Nephron progenitor cell (in vitro differentiated cells): ENCODE measurements around the gene CELSR2.

Source experiments
- DNase-seq: peaks from one replicate; pipeline ENCODE4 v3.0.0; 2021
- H3K27ac Mint-ChIP-seq: 2 replicates; pipeline ENCODE4 v1.8.0; 2021; ENCODE audit warnings: mild to moderate bottlenecking, moderate library complexity, mixed read lengths
- H3K27me3 Mint-ChIP-seq: 2 replicates; pipeline ENCODE4 v1.8.0; 2021; ENCODE audit warnings: mild to moderate bottlenecking, low read depth, mixed read lengths; ENCODE audit not compliant: poor library complexity
- H3K36me3 Mint-ChIP-seq: 2 replicates; pipeline ENCODE4 v1.8.0; 2021; ENCODE audit warnings: low read depth, mixed read lengths
- H3K4me1 Mint-ChIP-seq: 2 replicates; pipeline ENCODE4 v1.8.0; 2021; ENCODE audit warnings: mixed read lengths
- H3K4me3 Mint-ChIP-seq: 2 replicates; pipeline ENCODE4 v1.8.0; 2021; ENCODE audit warnings: mild to moderate bottlenecking, moderate library complexity, mixed read lengths
- H3K9me3 Mint-ChIP-seq: 2 replicates; pipeline ENCODE4 v1.8.0; 2021; ENCODE audit warnings: mild to moderate bottlenecking, moderate library complexity, mixed read lengths
- CTCF ChIP-seq: fragments of 200-600 bp; sonication (generic); IDR thresholded peaks from 2 replicates; pipeline ENCODE4 v1.5.0; 2021; ENCODE audit warnings: antibody characterized with exemption

CELSR2 gene

GRCh38 chr1:109263597-109264378 lies 14.4 kb downstream of the CELSR2 start:
- peak; percentile 94 for DNase-seq

GRCh38 chr1:109264379-109264755 lies 15.0 kb downstream of the CELSR2 start:
- no peak for DNase-seq
- Mint-ChIP-seq H3K4me1 (peaks cover 21% of the 10 kb centered on the region), H3K9me3 (no peaks in the 10 kb centered on the region), H3K27me3 (peaks cover 6% of the 10 kb centered on the region), H3K27ac (no peak overlapping the region), H3K36me3 (peaks cover 5% of the 10 kb centered on the region), H3K4me3 (no peak overlapping the region)
- no peak for TF ChIP-seq CTCF

More at GRCh38 chr1:109263597-109264378, 14.4 kb downstream of the CELSR2 start:
- peaks cover 6% of the 10 kb centered on the region for H3K27me3 Mint-ChIP-seq
- H3K36me3 Mint-ChIP-seq = peaks cover 5% of the 10 kb centered on the region
- TF ChIP-seq CTCF = peak; percentile 100
- H3K4me1 Mint-ChIP-seq = peaks cover 25% of the 10 kb centered on the region
- no peak overlapping the region for H3K27ac Mint-ChIP-seq
- H3K4me3 Mint-ChIP-seq = no peak overlapping the region
- H3K9me3 Mint-ChIP-seq = no peaks in the 10 kb centered on the region

GRCh38 chr1:109265016-109265415 lies 15.7 kb downstream of the CELSR2 start:
- H3K4me3 Mint-ChIP-seq = no peak overlapping the region
- H3K4me1 Mint-ChIP-seq = peaks cover 14% of the 10 kb centered on the region
- DNase-seq = no peak
- peaks cover 10% of the 10 kb centered on the region for H3K36me3 Mint-ChIP-seq
- H3K27me3 Mint-ChIP-seq = peaks cover 6% of the 10 kb centered on the region
- H3K27ac Mint-ChIP-seq = no peak overlapping the region
- H3K9me3 Mint-ChIP-seq = no peaks in the 10 kb centered on the region
- no peak for TF ChIP-seq CTCF

GRCh38 chr1:109265741-109266330 lies 16.5 kb downstream of the CELSR2 start:
- Mint-ChIP-seq H3K4me1 (peaks cover 7% of the 10 kb centered on the region), H3K27ac (no peak overlapping the region), H3K4me3 (no peak overlapping the region), H3K27me3 (peaks cover 6% of the 10 kb centered on the region), H3K36me3 (peaks cover 13% of the 10 kb centered on the region), H3K9me3 (no peaks in the 10 kb centered on the region)
- TF ChIP-seq CTCF = no peak
- DNase-seq = no peak

- H3K27me3 Mint-ChIP-seq = peaks cover 6% of the 10 kb centered on the region
- no peak for TF ChIP-seq CTCF
- DNase-seq = no peak
- peaks cover 13% of the 10 kb centered on the region for H3K36me3 Mint-ChIP-seq
- no peaks in the 10 kb centered on the region for H3K9me3 Mint-ChIP-seq
- no peak overlapping the region for H3K4me3 Mint-ChIP-seq
- H3K27ac Mint-ChIP-seq = peak overlapping the region; percentile 25
- H3K4me1 Mint-ChIP-seq = peaks cover 16% of the 10 kb centered on the region
Observed at GRCh38 chr1:109266965-109267364, 17.6 kb downstream of the CELSR2 start.
